ENCODE results near the gene OPCML.

- no peak for TF ChIP-seq EZH2phosphoT487 (IDR thresholded peaks at IDR 0.05; ENCODE audit: borderline replicate concordance)
- TF ChIP-seq CTCF (conservative IDR thresholded peaks at IDR 0.05; ENCODE audit: low read length), result no peak
These were observed 955.6 kb downstream of the OPCML start for GRCh38 chr11:132576706-132577105.
